Neural progenitor cell (in vitro differentiated cells): ENCODE data around the gene AOX1. TPM values are rescaled to one million over a fixed set of nuclear protein-coding genes. Genes with fewer than 3 reads are reported as not detected.
A peak's percentile ranks its signal among the peaks of the same experiment; 100 is the strongest.

Experiments used
- DNase-seq: peaks from one replicate; pipeline ENCODE4 v3.0.0-alpha.2; 2016; ENCODE audit warnings: low spot score
- H2AFZ ChIP-seq: fragments of 200-600 bp; sonication (generic); replicated peaks from 2 replicates; pipeline ENCODE4 v1.6.1; 2016; ENCODE audit warnings: antibody characterized with exemption
- H3F3A ChIP-seq: fragments of 200-600 bp; sonication (generic); 2 replicates; pipeline ENCODE4 v1.6.1; 2016; ENCODE audit warnings: antibody characterized with exemption, low read depth
- H3K27ac ChIP-seq: fragments of 200-600 bp; sonication (generic); 2 replicates; pipeline ENCODE4 v1.5.1; 2016; ENCODE audit warnings: mild to moderate bottlenecking
- H3K27me3 ChIP-seq: fragments of 200-600 bp; sonication (generic); 2 replicates; pipeline ENCODE4 v1.6.1; 2016; ENCODE audit warnings: mild to moderate bottlenecking, moderate library complexity
- H3K36me3 ChIP-seq: fragments of 200-600 bp; sonication (generic); 2 replicates; pipeline ENCODE4 v1.5.1; 2016
- H3K4me1 ChIP-seq: fragments of 200-600 bp; sonication (generic); 2 replicates; pipeline ENCODE4 v1.6.1; 2016; ENCODE audit warnings: mixed run types
- H3K4me2 ChIP-seq: fragments of 200-600 bp; sonication (generic); 2 replicates; pipeline ENCODE4 v1.6.1; 2016
- H3K4me3 ChIP-seq: fragments of 200-600 bp; sonication (generic); 2 replicates; pipeline ENCODE4 v1.5.1; 2016
- H3K79me2 ChIP-seq: fragments of 200-600 bp; sonication (generic); 2 replicates; pipeline ENCODE4 v1.6.1; 2016; ENCODE audit warnings: low read depth
- H3K9ac ChIP-seq: fragments of 200-600 bp; sonication (generic); 2 replicates; pipeline ENCODE4 v1.6.1; 2016
- H3K9me3 ChIP-seq: fragments of 200-600 bp; sonication (generic); 2 replicates; pipeline ENCODE4 v1.5.1; 2016; ENCODE audit warnings: low read depth
- H4K20me1 ChIP-seq: fragments of 200-600 bp; sonication (generic); 2 replicates; pipeline ENCODE4 v1.6.1; 2016; ENCODE audit warnings: low read depth
- H3K27ac Mint-ChIP-seq: 3 replicates; pipeline ENCODE4 v1.8.0; 2021; ENCODE audit warnings: mixed read lengths
- H3K27me3 Mint-ChIP-seq: 2 replicates; pipeline ENCODE4 v1.8.0; 2022; ENCODE audit warnings: low read depth, mild to moderate bottlenecking, inconsistent platforms, moderate library complexity, mixed read lengths; ENCODE audit not compliant: insufficient read depth
- H3K36me3 Mint-ChIP-seq: 3 replicates; pipeline ENCODE4 v1.8.0; 2021; ENCODE audit warnings: mixed read lengths
- H3K4me1 Mint-ChIP-seq: 3 replicates; pipeline ENCODE4 v1.8.0; 2021; ENCODE audit warnings: mixed read lengths
- H3K4me3 Mint-ChIP-seq: 3 replicates; pipeline ENCODE4 v1.8.0; 2021; ENCODE audit warnings: mild to moderate bottlenecking, moderate library complexity, mixed read lengths
- H3K9me3 Mint-ChIP-seq: 3 replicates; pipeline ENCODE4 v1.8.0; 2020; ENCODE audit warnings: mixed read lengths
- CTCF ChIP-seq: fragments of 200-600 bp; sonication (generic); IDR thresholded peaks from 2 replicates; pipeline ENCODE4 v1.5.1; 2017; ENCODE audit warnings: antibody characterized with exemption, mild to moderate bottlenecking
- EZH2 ChIP-seq: fragments of 200-600 bp; sonication (generic); IDR thresholded peaks from 2 replicates; pipeline ENCODE4 v1.6.1; 2017; ENCODE audit warnings: antibody characterized with exemption, mild to moderate bottlenecking, moderate library complexity
- EZH2phosphoT487 ChIP-seq: fragments of 200-600 bp; sonication (generic); IDR thresholded peaks from 2 replicates; pipeline ENCODE4 v1.6.1; 2017; ENCODE audit warnings: antibody characterized with exemption
- total RNA-seq: library from RNA; depleted of rRNA; stranded (reverse); fragments of >200 nt; gene quantifications from 2 replicates; pipeline ENCODE4 v1.2.3, GENCODE V29; 2015; ENCODE audit warnings: low replicate concordance

AOX1 gene
- total RNA-seq, 1 donor from 2014 or later = 6.2 TPM

- DNase-seq = no peak
- no peak overlapping the region for H3K27ac ChIP-seq
- no peaks in the 10 kb centered on the region for H3K79me2 ChIP-seq
- H2AFZ ChIP-seq = no peak overlapping the region
- no peak overlapping the region for H3K4me3 ChIP-seq
- H4K20me1 ChIP-seq = no peaks in the 10 kb centered on the region
- Mint-ChIP-seq H3K4me1 (no peaks in the 10 kb centered on the region), H3K36me3 (no peaks in the 10 kb centered on the region), H3K27me3 (no peaks in the 10 kb centered on the region), H3K4me3 (no peak overlapping the region), H3K27ac (no peak overlapping the region), H3K9me3 (no peaks in the 10 kb centered on the region)
- no peaks in the 10 kb centered on the region for H3K36me3 ChIP-seq
- no peaks in the 10 kb centered on the region for H3K9me3 ChIP-seq
- no peaks in the 10 kb centered on the region for H3K27me3 ChIP-seq
- H3K4me2 ChIP-seq = no peak overlapping the region
- no peaks in the 10 kb centered on the region for H3F3A ChIP-seq
- no peaks in the 10 kb centered on the region for H3K4me1 ChIP-seq
- TF ChIP-seq EZH2 = no peak
- no peak for TF ChIP-seq CTCF
- no peak for TF ChIP-seq EZH2phosphoT487
- H3K9ac ChIP-seq = no peak overlapping the region
These were observed 32.2 kb downstream of the AOX1 start for GRCh38 chr2:200618054-200618419.

- peak; percentile 40 for DNase-seq
- Histone ChIP-seq H4K20me1 (no peaks in the 10 kb centered on the region), H3K79me2 (no peaks in the 10 kb centered on the region), H3K27ac (no peak overlapping the region), H3K9ac (no peak overlapping the region), H3K4me2 (no peak overlapping the region), H3K36me3 (no peaks in the 10 kb centered on the region), H3F3A (no peaks in the 10 kb centered on the region), H3K9me3 (no peaks in the 10 kb centered on the region), H2AFZ (peak overlapping the region; percentile 4), H3K4me3 (no peak overlapping the region), H3K4me1 (no peaks in the 10 kb centered on the region), H3K27me3 (no peaks in the 10 kb centered on the region)
- Mint-ChIP-seq H3K4me1 (no peaks in the 10 kb centered on the region), H3K27me3 (no peaks in the 10 kb centered on the region), H3K36me3 (no peaks in the 10 kb centered on the region), H3K27ac (no peak overlapping the region), H3K4me3 (no peak overlapping the region), H3K9me3 (no peaks in the 10 kb centered on the region)
- TF ChIP-seq CTCF = peak; percentile 32
- no peak for TF ChIP-seq EZH2
These were observed 32.8 kb downstream of the AOX1 start for GRCh38 chr2:200618590-200619021.

- Histone ChIP-seq H3K79me2 (no peaks in the 10 kb centered on the region), H3K4me3 (no peak overlapping the region), H3K4me1 (no peaks in the 10 kb centered on the region), H3F3A (no peaks in the 10 kb centered on the region), H3K36me3 (no peaks in the 10 kb centered on the region), H3K27ac (no peak overlapping the region), H3K27me3 (no peaks in the 10 kb centered on the region), H3K9ac (no peak overlapping the region), H2AFZ (peak overlapping the region; percentile 4), H4K20me1 (no peaks in the 10 kb centered on the region), H3K9me3 (no peaks in the 10 kb centered on the region), H3K4me2 (no peak overlapping the region)
- TF ChIP-seq CTCF (no peak), EZH2phosphoT487 (no peak), EZH2 (no peak)
- H3K4me3 Mint-ChIP-seq = no peak overlapping the region
- no peak for DNase-seq
- H3K4me1 Mint-ChIP-seq = no peaks in the 10 kb centered on the region
- H3K9me3 Mint-ChIP-seq = no peaks in the 10 kb centered on the region
- H3K27ac Mint-ChIP-seq = no peak overlapping the region
- no peaks in the 10 kb centered on the region for H3K36me3 Mint-ChIP-seq
- no peaks in the 10 kb centered on the region for H3K27me3 Mint-ChIP-seq
These were observed 33.5 kb downstream of the AOX1 start for GRCh38 chr2:200619279-200619678.
